KOPT-K1 (cell line): Measurements from ENCODE around the gene ZNF436.

Source experiments
- H3K27ac ChIP-seq: fragments of 200-600 bp; sonication (generic); 2 replicates; pipeline ENCODE4 v1.5.1; 2016; ENCODE audit warnings: antibody characterized with exemption, mild to moderate bottlenecking, low read depth, low read length; ENCODE audit not compliant: poor library complexity, severe bottlenecking
- H3K36me3 ChIP-seq: fragments of 200-600 bp; sonication (generic); 2 replicates; pipeline ENCODE4 v1.5.1; 2017; ENCODE audit warnings: antibody characterized with exemption, mild to moderate bottlenecking, low read length, moderate library complexity; ENCODE audit not compliant: insufficient read depth
- H3K9me3 ChIP-seq: fragments of 200-600 bp; sonication (generic); 2 replicates; pipeline ENCODE4 v1.5.1; 2017; ENCODE audit warnings: antibody characterized with exemption, low read length, mild to moderate bottlenecking; ENCODE audit not compliant: insufficient read depth, poor library complexity, severe bottlenecking

The ZNF436 gene

DNA sequence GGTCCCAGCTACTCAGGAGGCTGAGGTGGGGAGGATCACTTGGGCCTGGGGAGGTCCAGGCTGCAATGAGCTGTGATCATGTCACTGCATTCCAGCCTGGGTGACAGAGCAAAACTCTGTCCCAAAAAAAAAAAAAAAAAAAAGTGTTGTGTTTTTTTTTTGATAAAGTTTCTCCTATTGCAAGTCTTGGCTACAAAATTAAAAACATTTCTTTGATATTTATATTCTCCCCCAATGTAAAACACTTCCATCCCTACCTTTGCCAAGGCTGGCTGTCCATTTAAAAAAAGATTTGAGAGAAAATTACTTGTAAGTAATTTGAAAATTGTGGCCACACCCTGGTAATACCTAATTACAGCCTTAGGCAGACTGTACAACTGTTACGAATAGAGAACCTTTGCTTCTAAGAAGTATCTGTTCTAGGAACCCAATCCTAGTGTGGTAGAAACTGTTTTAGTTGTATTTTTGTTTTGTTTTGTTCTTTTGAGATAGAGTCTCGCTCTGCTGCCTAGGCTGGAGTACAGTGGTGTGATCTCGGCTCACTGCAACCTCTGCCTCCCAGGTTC lies 11.2 kb downstream of the ZNF436 start:
- Histone ChIP-seq H3K9me3 (peaks cover 56% of the 10 kb centered on the region), H3K36me3 (peaks cover 46% of the 10 kb centered on the region), H3K27ac (no peak overlapping the region)

DNA sequence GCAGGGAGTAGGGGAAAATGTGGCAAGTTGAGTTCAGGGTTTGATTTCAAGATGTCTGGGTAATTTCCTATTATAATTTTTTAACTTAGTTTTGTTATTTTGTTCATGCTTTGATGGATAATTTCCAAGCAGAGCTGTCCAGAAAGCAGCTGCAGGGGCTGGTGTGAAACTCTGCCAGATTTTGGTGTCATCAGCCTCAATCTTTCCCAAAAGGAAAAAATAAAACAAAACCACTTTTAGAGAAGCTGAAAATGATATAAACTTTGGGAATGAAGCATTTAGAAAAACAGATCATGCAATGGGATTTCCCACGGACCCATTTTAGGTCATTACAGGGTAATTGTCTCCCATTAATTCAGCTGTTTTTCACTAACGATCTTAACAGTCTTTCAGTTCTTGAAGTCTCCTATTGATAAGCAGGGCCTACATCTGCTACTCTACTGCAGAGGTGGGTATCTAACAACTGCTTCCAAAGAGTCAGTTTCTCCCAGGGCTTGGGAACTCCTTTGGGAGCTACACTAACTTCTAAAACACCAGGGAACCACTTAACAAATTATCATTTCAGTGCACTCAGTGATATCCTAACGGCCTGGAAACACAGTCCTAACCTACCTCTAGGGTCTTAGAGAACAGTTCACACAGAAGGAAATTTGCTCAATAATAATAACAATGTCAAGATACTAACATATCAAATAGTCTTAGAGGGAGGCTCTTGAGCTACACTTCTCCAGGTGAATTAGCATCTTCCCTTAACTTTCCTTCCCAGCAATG lies 12.3 kb downstream of the ZNF436 start:
- H3K27ac ChIP-seq, result no peak overlapping the region
- H3K36me3 ChIP-seq, result peaks cover 35% of the 10 kb centered on the region
- H3K9me3 ChIP-seq, result peaks cover 45% of the 10 kb centered on the region

DNA sequence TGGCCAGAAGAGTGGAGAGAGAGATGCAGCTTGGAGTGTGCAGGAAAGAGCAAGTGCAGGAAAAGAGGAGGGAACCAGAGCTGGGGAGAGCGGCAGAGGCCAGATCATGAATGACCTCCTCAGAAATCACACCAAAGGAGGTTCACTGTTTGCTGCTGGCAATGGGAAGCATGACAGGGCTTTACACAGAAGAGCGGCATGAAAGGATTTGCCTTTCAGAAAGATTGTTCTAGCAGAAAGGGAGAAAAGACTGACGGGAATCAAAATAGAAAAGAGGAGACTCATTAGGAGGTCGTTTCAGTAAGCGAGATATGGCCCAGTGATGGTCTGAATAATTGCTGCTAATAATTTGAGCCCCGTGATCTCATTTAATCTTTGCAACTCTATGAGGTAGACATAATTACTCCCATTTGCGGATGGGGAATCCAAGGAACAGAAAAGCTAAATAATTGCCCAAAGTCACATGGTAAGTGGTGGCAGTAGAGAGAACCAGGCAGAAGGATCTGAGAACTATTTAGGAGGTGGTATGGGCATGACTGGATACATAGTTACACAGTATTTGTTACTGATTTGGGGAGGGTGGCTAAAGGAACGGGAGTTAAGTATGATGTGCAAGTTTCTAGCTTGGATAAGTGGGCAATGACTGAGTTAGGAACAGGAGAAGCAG lies 13.0 kb downstream of the ZNF436 start:
- Histone ChIP-seq H3K36me3 (peaks cover 28% of the 10 kb centered on the region), H3K9me3 (peaks cover 38% of the 10 kb centered on the region), H3K27ac (no peak overlapping the region)

DNA sequence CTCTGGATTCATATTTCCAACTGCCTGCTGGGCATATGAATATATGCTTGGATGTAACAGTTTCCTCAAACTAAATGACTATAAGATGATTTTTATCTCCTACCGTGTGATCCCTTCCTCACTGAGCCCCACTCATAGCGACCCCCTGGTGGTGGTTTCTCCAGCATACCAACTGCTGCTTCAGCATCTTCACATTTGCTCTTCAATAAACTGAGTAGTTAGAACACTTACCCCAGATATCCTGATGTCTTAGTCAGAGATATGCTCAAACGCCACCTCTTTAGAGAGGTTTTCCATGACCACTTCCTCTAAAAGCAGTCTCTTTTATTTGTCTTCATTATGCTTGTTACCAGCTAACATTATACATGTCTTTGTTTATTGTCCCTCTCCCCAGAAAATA lies 15.4 kb downstream of the ZNF436 start:
- 0 out of 2 replicates have a peak, but pooled peaks cover 6% of the 10 kb centered on the region for H3K36me3 ChIP-seq
- no peak overlapping the region for H3K27ac ChIP-seq
- peaks cover 15% of the 10 kb centered on the region for H3K9me3 ChIP-seq

DNA sequence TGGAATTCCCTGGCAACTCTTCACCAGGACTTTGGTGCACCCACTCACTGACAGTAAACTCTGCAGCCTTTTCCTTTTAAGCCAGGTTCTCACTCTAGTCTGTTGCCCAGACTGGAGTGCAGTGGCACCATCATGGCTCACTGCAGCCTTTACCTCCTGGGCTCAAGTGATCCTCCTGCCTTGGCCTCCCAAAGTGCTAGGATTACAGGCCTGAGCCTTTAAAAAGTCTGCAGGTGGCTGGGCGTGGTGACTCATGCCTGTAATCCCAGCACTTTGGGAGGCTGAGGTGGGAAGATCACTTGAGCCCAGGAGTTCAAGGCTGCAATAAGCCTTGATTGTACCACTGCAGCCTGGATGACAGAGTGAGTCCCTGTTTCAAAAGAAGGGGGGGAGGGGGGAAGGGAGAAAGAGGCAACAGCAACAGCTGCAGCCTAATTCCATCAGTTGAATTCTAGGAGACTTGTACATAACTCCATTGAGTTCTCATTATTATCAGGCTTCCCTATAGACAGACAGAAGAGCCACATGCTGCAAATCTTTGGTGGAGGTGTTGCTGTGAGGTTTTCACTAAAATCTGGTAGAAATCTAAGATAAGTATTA lies 17.4 kb downstream of the ZNF436 start:
- Histone ChIP-seq H3K9me3 (no peaks in the 10 kb centered on the region), H3K36me3 (no peaks in the 10 kb centered on the region), H3K27ac (no peak overlapping the region)

DNA sequence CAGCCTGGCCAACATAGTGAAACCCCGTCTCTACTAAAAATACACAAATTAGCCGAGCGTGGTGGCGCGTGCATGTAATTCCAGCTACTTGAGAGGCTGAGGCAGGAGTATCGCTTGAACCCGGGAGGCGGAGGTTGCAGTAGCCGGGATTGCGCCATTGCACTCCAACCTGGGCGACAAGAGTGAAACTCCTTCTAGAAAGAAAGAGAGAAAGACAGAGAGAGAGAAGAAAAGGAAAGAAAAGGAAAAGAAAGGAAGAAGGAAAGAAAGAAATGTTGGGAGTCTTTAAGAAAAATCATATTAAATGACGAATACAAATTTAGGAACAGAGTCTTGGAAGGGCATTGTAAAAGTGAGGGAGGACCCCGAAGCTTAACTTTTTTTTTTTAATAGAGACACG lies 23.7 kb downstream of the ZNF436 start:
- no peaks in the 10 kb centered on the region for H3K9me3 ChIP-seq
- H3K36me3 ChIP-seq, result peaks cover 4% of the 10 kb centered on the region
- H3K27ac ChIP-seq, result no peak overlapping the region

DNA sequence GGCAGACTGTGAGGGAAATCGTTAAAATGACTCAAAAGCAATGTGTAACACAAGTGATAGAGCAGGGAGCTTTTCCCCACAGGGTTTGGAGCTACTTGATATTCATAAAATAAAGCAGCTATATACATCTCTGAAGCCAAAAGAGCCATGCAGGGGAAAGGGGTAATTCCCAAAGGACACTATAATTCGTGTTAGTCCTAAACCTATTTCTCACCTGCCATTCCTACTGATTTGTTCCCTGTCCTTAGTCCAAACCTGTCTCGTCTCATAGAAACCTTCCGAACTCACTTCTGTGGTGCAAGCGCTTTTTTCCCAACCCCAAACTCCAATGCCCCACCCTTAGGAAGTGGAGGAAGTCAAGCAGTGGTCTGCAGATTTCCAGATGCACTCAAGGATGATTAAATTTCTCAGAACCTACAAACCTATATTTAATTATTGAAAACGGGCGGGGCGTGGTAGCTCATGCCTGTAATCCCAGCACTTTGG lies 24.6 kb downstream of the ZNF436 start:
- H3K36me3 ChIP-seq, result peaks cover 13% of the 10 kb centered on the region
- peak overlapping the region; percentile 87 for H3K27ac ChIP-seq
- H3K9me3 ChIP-seq, result no peaks in the 10 kb centered on the region

DNA sequence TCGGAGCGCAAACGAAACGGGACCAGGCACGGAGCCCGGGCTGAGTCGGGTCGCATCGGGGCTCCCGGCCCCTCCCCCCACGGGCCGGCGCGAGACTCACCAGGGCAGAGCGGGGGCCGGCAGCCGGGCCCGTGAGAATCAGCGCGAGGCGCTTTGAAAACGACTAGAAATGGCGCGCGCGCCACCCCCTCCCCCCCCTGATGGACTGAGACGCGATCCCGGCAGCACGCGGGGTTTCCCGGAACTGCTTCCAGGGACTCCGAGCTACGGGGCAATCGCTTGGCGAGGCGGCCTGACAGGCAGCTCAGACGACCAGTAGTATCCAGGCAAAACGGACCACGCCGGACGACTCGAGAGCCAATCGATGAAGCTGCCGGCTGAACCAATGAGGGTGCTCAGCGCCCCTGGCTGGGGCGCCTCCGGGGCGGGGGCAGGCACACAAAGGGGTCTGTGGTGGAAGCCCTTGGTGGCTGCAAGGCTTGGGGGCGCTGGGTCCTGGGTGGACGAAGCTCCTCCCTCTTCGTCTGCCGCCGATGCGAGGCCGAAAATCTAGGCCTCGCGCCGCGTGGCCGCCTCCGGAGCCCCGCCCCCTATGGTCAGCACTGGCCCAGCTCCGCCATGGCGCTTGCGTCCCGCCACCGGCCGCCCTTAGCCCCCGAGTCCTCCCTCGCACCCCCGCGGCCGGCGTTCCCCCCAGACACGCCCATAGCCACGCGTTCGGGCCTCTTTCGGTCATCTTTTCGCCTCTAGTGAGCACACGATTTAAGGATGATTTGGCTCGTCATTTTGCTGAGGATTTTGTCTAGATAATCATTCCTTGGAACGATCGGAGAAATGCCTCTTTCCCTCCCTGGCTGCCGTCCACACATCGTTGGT lies 25.3 kb downstream of the ZNF436 start, which contains the start of gene HNRNPR:
HNRNPR (minus strand) TSS at position 174 of the 876 bp plus-strand sequence. CDS start 3,276 bp downstream, outside the sequence.
- H3K36me3 ChIP-seq, result peaks cover 19% of the 10 kb centered on the region
- H3K27ac ChIP-seq, result peak within 1 kb of the TSS; percentile 87
- H3K9me3 ChIP-seq, result no peaks in the 10 kb centered on the region

DNA sequence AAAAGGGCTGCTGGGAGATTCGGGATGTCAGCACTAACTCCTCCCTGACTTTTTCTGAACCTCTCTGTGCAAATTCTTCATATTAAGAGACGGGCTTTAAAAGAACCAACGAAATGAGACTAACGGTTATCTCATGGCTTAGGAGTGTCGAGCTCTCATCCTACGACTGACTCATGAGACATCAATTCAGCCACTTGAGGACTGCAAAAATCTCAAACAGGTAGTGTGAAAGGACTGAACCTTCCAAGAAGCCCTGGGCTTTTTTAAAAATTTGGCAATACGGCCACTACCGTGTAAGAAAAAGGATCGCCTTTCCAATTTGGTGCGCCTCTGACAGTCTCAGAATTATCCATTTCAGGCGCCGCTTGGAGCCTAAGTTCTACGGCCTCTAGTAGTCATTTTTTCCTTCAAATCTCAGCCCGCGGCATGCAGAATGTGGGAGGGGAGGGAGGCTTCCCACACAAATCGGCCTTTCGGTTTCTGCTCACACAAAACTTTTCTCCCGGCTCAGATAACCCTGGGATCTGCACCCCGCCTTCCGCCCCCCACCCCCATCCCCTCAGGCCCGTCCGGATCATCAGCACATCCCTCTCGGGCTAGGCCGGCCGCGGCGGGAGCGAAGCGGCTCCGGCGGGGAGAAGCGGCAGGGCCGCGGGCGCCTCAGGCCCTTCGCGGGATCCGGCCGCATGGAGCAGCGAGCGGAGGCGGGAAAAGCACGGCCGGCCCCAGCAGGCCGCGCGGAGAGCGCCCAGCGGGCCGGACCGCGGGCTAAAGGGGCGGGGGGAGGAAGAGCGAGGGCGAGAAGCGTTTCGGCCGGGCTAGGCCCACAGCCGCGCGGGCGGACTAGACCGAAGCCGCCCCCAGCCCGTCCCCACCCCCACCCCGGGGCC lies 26.2 kb downstream of the ZNF436 start:
- Histone ChIP-seq H3K36me3 (peaks cover 27% of the 10 kb centered on the region), H3K27ac (peak overlapping the region; percentile 87), H3K9me3 (no peaks in the 10 kb centered on the region)

DNA sequence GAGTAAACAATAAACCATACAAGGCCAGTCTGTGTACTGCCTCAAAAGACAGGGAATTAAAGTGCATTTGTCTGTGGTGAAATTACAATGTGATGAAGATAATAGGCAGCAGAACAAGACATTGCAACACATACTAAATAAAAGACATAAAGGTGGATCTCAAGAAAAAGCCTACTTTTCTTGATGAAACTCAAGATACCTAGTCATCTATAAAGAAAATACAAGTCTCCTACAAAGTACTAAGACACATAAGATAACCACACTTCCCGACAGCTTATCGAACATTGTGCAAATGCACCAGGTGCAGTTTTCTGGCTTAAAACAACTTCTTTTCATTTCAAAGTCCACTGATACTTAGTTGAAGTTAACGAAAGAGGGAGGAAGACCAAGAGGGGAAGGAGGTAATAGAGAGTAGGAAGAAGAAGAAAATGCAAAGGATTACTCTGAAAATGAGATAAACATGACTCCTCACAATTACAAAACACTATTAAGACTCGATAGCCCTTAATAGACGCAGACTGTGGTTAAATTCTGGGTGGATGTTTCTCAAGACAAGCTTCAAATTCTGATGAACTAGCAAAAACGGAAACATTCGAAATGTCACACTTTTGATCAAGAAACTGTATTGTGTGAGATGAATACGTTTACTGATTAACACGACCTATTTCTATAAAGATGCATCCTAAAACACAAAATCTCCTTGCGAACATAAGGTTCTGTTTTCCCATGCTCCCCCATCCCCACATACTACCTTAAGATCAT lies 27.5 kb downstream of the ZNF436 start:
- H3K27ac ChIP-seq, result peak overlapping the region; percentile 87
- no peaks in the 10 kb centered on the region for H3K9me3 ChIP-seq
- H3K36me3 ChIP-seq, result peaks cover 41% of the 10 kb centered on the region

DNA sequence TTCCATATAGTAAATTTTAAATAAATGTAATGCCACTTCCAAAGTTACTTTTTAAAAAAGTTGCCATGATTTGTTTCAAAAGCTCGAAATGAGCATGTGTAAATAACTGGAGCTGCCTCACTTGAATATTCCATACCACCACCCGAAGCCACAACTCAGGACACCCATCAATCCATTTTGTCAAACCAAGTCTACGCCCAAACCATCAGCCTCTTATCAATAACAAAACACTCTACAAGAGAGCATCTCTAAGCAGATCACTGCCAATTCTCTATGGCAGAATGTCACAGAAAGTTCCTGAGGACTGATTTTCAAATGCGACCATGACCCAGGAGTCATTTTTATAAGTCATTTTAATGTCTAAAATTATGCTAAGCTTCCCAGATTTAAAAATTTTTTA lies 30.0 kb downstream of the ZNF436 start:
- Histone ChIP-seq H3K27ac (no peak overlapping the region), H3K9me3 (no peaks in the 10 kb centered on the region), H3K36me3 (peaks cover 65% of the 10 kb centered on the region)

DNA sequence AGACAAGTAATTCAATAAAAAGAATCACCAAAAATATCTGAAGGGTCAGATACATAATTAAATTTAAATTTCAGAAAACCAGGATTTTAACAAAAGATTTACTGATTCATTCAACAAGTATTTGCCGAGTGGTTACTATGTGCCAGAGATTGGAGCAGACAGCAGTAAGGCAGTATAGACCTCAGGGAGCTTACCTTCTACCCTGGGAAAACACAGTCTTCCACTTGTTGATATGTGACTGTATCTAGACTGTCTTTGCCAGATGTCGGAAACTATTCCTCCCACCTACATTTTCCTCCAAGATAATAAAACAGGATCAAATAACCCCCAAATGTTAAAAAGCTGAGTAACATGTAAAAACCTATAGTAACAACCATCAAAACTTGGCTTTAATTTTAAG lies 31.8 kb downstream of the ZNF436 start:
- H3K27ac ChIP-seq, result no peak overlapping the region
- peaks cover 82% of the 10 kb centered on the region for H3K36me3 ChIP-seq
- H3K9me3 ChIP-seq, result no peaks in the 10 kb centered on the region

DNA sequence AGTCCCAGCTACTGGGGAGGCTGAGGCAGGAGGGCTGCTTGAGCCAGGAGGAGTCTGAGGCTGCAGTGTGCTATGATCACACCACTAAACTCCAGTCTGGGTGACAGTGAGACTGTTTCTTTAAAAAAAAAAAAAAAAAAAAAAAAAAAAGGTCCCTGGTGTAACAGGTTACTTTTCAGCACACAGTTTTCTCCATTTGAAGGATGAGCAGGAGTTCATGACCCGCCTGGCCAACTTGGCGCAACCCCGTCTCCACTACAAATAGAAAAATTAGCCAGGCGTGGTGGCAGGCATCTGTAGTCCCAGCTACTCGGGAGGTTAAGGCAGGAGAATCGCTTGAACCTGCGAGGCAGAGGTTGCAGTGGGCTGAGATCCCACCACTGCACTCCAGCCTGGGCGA lies 37.9 kb downstream of the ZNF436 start:
- no peak overlapping the region for H3K27ac ChIP-seq
- H3K36me3 ChIP-seq, result peaks cover 99% of the 10 kb centered on the region
- no peaks in the 10 kb centered on the region for H3K9me3 ChIP-seq
